H9 (cell line): ENCODE results near the gene NAT16. TPM values are rescaled to one million over a fixed set of nuclear protein-coding genes. Genes with fewer than 3 reads are reported as not detected.

Source experiments
- DNase-seq: peaks from one replicate; pipeline ENCODE4 v3.0.0-alpha.2; 2017
- H2AFZ ChIP-seq: one replicate; pipeline ENCODE4 v1.6.1; 2013; ENCODE audit warnings: mild to moderate bottlenecking, low read length, control low read depth, moderate library complexity
- H2AK5ac ChIP-seq: 2 replicates; pipeline ENCODE4 v1.6.1; 2013; ENCODE audit warnings: low read length, control low read depth, mixed read lengths; ENCODE audit not compliant: insufficient read length
- H2BK120ac ChIP-seq: one replicate; pipeline ENCODE4 v1.6.1; 2013; ENCODE audit warnings: low read depth, mild to moderate bottlenecking, low read length, control low read depth, inconsistent platforms; ENCODE audit not compliant: poor library complexity, severe bottlenecking
- H2BK12ac ChIP-seq: 2 replicates; pipeline ENCODE4 v1.6.1; 2013; ENCODE audit warnings: low read length, control low read depth, mixed read lengths, low read depth; ENCODE audit not compliant: insufficient read length
- H2BK15ac ChIP-seq: 2 replicates; pipeline ENCODE4 v1.6.1; 2013; ENCODE audit warnings: low read depth, low read length, control low read depth
- H2BK20ac ChIP-seq: one replicate; pipeline ENCODE4 v1.6.1; 2013; ENCODE audit warnings: low read depth, mild to moderate bottlenecking, low read length, control low read depth, inconsistent platforms; ENCODE audit not compliant: poor library complexity, severe bottlenecking
- H2BK5ac ChIP-seq: 2 replicates; pipeline ENCODE4 v1.6.1; 2013; ENCODE audit warnings: low read length, control low read depth, mixed read lengths; ENCODE audit not compliant: insufficient read length
- H3K14ac ChIP-seq: 2 replicates; pipeline ENCODE4 v1.6.1; 2013; ENCODE audit warnings: low read length, control low read depth; ENCODE audit not compliant: insufficient read depth
- H3K18ac ChIP-seq: 2 replicates; pipeline ENCODE4 v1.6.1; 2013; ENCODE audit warnings: low read depth, mild to moderate bottlenecking, mixed read lengths, low read length, control low read depth; ENCODE audit not compliant: insufficient read length
- H3K23ac ChIP-seq: 2 replicates; pipeline ENCODE4 v1.6.1; 2013; ENCODE audit warnings: low read length, control low read depth, mixed read lengths, low read depth; ENCODE audit not compliant: insufficient read length
- H3K23me2 ChIP-seq: 2 replicates; pipeline ENCODE4 v1.6.1; 2013; ENCODE audit warnings: low read depth, mild to moderate bottlenecking, mixed read lengths, low read length, control low read depth; ENCODE audit not compliant: insufficient read length, poor library complexity, severe bottlenecking
- H3K27ac ChIP-seq: 2 replicates; pipeline ENCODE4 v1.5.1; 2013; ENCODE audit warnings: low read length, control low read depth, mixed read lengths, low read depth; ENCODE audit not compliant: insufficient read length
- H3K27me3 ChIP-seq: 2 replicates; pipeline ENCODE4 v1.6.1; 2013; ENCODE audit warnings: low read length, control low read depth, inconsistent platforms; ENCODE audit not compliant: insufficient read depth
- H3K4ac ChIP-seq: 2 replicates; pipeline ENCODE4 v1.6.1; 2013; ENCODE audit warnings: low read depth, mild to moderate bottlenecking, control low read depth, inconsistent platforms, low read length, moderate library complexity
- H3K4me1 ChIP-seq: 2 replicates; pipeline ENCODE4 v1.6.1; 2013; ENCODE audit warnings: low read length, control low read depth, inconsistent platforms; ENCODE audit not compliant: insufficient read depth
- H3K4me2 ChIP-seq: 2 replicates; pipeline ENCODE4 v1.6.1; 2013; ENCODE audit warnings: low read length, control low read depth, mixed read lengths; ENCODE audit not compliant: insufficient read length, insufficient read depth
- H3K56ac ChIP-seq: 2 replicates; pipeline ENCODE4 v1.6.1; 2013; ENCODE audit warnings: low read depth, mild to moderate bottlenecking, mixed read lengths, low read length, control low read depth; ENCODE audit not compliant: insufficient read length
- H3K79me1 ChIP-seq: 2 replicates; pipeline ENCODE4 v1.6.1; 2013; ENCODE audit warnings: low read depth, mild to moderate bottlenecking, moderate library complexity, low read length, control low read depth, inconsistent platforms; ENCODE audit not compliant: insufficient read depth, poor library complexity, severe bottlenecking
- H3K79me2 ChIP-seq: 2 replicates; pipeline ENCODE4 v1.6.1; 2013; ENCODE audit warnings: low read length, control low read depth, inconsistent platforms; ENCODE audit not compliant: insufficient read depth
- H3K9ac ChIP-seq: 2 replicates; pipeline ENCODE4 v1.6.1; 2013; ENCODE audit warnings: low read length, control low read depth, mixed read lengths; ENCODE audit not compliant: insufficient read length; ENCODE audit errors: extremely low read depth
- H3K9me3 ChIP-seq: one replicate; pipeline ENCODE4 v1.6.1; 2013; ENCODE audit warnings: low read depth, low read length, inconsistent platforms; ENCODE audit not compliant: control insufficient read depth
- H3T11ph ChIP-seq: one replicate; pipeline ENCODE4 v1.6.1; 2013; ENCODE audit warnings: mild to moderate bottlenecking, low read length, control low read depth, inconsistent platforms
- H4K20me1 ChIP-seq: one replicate; pipeline ENCODE4 v1.6.1; 2013; ENCODE audit not compliant: control insufficient read depth, insufficient read length, insufficient read depth
- H4K5ac ChIP-seq: 2 replicates; pipeline ENCODE4 v1.6.1; 2013; ENCODE audit warnings: low read depth, mild to moderate bottlenecking, mixed read lengths, low read length, control low read depth; ENCODE audit not compliant: insufficient read length
- H4K8ac ChIP-seq: replicated peaks from 2 replicates; pipeline ENCODE4 v1.6.1; 2013; ENCODE audit warnings: low read length, control low read depth, mixed read lengths, low read depth; ENCODE audit not compliant: insufficient read length
- H4K91ac ChIP-seq: 2 replicates; pipeline ENCODE4 v1.6.1; 2013; ENCODE audit warnings: low read depth, mild to moderate bottlenecking, moderate library complexity, mixed read lengths, low read length, control low read depth; ENCODE audit not compliant: insufficient read length
- H3K27ac Mint-ChIP-seq, 3 experiments: 2 replicates in 2 of 3; 3 replicates in 1 of 3; pipeline ENCODE4 v1.8.0; 2020 to 2021; ENCODE audit warnings: mixed read lengths in 3 of 3, mild to moderate bottlenecking in 1 of 3, moderate library complexity in 1 of 3
- H3K27me3 Mint-ChIP-seq: 2 replicates; pipeline ENCODE4 v1.8.0; 2021; ENCODE audit warnings: low read depth, mild to moderate bottlenecking, moderate library complexity, mixed read lengths
- H3K36me3 Mint-ChIP-seq, 3 experiments: 2 replicates in 2 of 3; 3 replicates in 1 of 3; pipeline ENCODE4 v1.8.0; 2020 to 2021; ENCODE audit warnings: low read depth in 3 of 3, mixed read lengths in 3 of 3; ENCODE audit not compliant: insufficient read depth in 1 of 3
- H3K4me1 Mint-ChIP-seq, 2 experiments: 2 replicates each; pipeline ENCODE4 v1.8.0; 2020; ENCODE audit warnings: mixed read lengths in 2 of 2
- H3K4me3 Mint-ChIP-seq, 2 experiments: 2 replicates in 1 of 2; 3 replicates in 1 of 2; pipeline ENCODE4 v1.8.0; 2020 to 2021; ENCODE audit warnings: mild to moderate bottlenecking in 2 of 2, mixed read lengths in 2 of 2, moderate library complexity in 1 of 2
- H3K9me3 Mint-ChIP-seq, 2 experiments: 2 replicates in 1 of 2; 3 replicates in 1 of 2; pipeline ENCODE4 v1.8.0; 2020; ENCODE audit warnings: mild to moderate bottlenecking in 2 of 2, mixed read lengths in 2 of 2, moderate library complexity in 1 of 2
- CTCF ChIP-seq: fragments of 200-600 bp; sonication (generic); conservative IDR thresholded peaks from 3 replicates; pipeline ENCODE4 v1.8.0; 2021; ENCODE audit warnings: antibody characterized with exemption, mild to moderate bottlenecking
- WGBS: extraction: QIAGEN DNeasy Blood & Tissue Kit; methylation state at CpG from one replicate; pipeline ENCODE4 v1.1.7; 2013; ENCODE audit warnings: missing lambda C conversion rate, low lambda C conversion rate, mixed read lengths; ENCODE audit not compliant: insufficient read length; ENCODE audit errors: extremely low coverage; 5-methylcytosine and 5-hydroxymethylcytosine counted together
- total RNA-seq: library from RNA; stranded (reverse); gene quantifications from 2 replicates; pipeline ENCODE4 v1.2.1, GENCODE V29; 2021

NAT16 gene
- total RNA-seq, 1 experiment from 2014 or later = 0.50 TPM

DNA sequence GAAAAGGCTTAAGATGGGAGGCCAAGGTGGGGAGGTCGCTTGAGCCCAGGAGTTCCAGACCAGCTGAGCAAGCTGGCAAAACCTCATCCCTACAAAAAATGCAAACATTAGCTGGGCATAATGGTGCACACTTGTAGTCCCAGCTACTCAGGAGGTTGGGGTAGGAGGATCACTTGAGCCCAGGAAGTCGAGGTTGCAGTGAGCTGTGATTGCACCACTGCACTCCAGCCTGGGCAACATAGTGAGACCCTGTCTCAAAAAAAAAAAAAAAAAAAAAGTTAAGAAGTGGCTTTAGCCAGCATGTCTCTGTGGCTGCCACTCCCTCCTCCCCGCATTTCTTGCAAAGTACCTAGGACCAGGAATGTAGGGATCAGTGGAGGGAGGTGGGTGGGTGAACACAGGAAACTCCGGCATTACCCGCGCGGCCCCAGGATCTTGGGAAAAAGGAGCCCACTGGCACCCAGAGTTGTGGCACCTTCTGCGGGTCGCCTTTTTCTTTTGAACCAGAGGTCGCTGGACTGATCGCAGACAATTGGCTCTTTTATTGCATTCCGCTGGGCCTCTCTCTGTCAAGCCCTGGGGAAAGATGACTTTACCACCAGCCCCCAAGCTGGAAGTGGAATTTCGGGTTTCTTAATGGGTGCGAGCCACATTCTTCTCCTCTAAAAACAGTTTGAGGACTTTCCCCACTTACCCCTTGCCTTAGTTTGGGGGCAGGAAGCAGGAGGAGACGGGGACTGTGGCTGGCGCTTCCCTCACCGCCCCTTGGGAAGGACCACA, 18.2 kb downstream of the NAT16 start:
- peaks cover 7% of the 10 kb centered on the region; the same call in 1 of the 2 replicates for H3K4me1 ChIP-seq
- H3K9ac ChIP-seq = no peak overlapping the region
- H2BK5ac ChIP-seq = no peak overlapping the region
- H3K18ac ChIP-seq = no peak overlapping the region
- no peak overlapping the region for H2BK120ac ChIP-seq
- no peak overlapping the region for H2BK12ac ChIP-seq
- no peak overlapping the region for H4K8ac ChIP-seq
- no peak overlapping the region for H2AFZ ChIP-seq
- H3K23me2 ChIP-seq = peaks cover 29% of the 10 kb centered on the region
- TF ChIP-seq CTCF = no peak
- no peaks in the 10 kb centered on the region for H3K9me3 ChIP-seq
- H3K4me1 Mint-ChIP-seq = peaks cover 39 to 57% of the 10 kb centered on the region in 2 experiments
- no peak overlapping the region for H2BK20ac ChIP-seq
- no peak overlapping the region for H3K56ac ChIP-seq
- no peaks in the 10 kb centered on the region for H4K20me1 ChIP-seq
- H3T11ph ChIP-seq = no peak overlapping the region
- H4K91ac ChIP-seq = no peak overlapping the region
- no peak for DNase-seq
- peak overlapping the region; percentile 65 for H3K4me2 ChIP-seq
- H3K27me3 Mint-ChIP-seq = peaks cover 21% of the 10 kb centered on the region
- H3K14ac ChIP-seq = no peak overlapping the region; the same call in 1 of the 2 replicates
- H3K4me3 Mint-ChIP-seq = peak overlapping the region; percentile 79 to 87
- H3K36me3 Mint-ChIP-seq = peaks cover 0 to 21% (median 18%) of the 10 kb centered on the region in 3 experiments; a peak in 4 of 7 replicates
- H3K27me3 ChIP-seq = no peaks in the 10 kb centered on the region; the same call in 1 of the 2 replicates
- H2BK15ac ChIP-seq = no peak overlapping the region
- H3K79me2 ChIP-seq = no peaks in the 10 kb centered on the region
- no peaks in the 10 kb centered on the region for H3K79me1 ChIP-seq
- H3K4ac ChIP-seq = no peak overlapping the region
- H3K27ac Mint-ChIP-seq = peak overlapping the region in 1 of 3 experiments; percentile 92; a peak in 2 of 7 replicates
- no peak overlapping the region for H4K5ac ChIP-seq
- H2AK5ac ChIP-seq = no peak overlapping the region
- H3K9me3 Mint-ChIP-seq = no peaks in the 10 kb centered on the region; a peak in 1 of 5 replicates
- H3K23ac ChIP-seq = no peak overlapping the region
- H3K27ac ChIP-seq = no peak overlapping the region
- WGBS = no CpG with 5 or more reads among the region's 17 CpGs
